ENCODE results near the gene PSTPIP1. TPM values are rescaled to one million over a fixed set of nuclear protein-coding genes. Genes with fewer than 3 reads are reported as not detected.

Gene PSTPIP1
- total RNA-seq, 4 donors from 2014 or later, result 6.3 to 40.4 (median 19.5) TPM

DNA sequence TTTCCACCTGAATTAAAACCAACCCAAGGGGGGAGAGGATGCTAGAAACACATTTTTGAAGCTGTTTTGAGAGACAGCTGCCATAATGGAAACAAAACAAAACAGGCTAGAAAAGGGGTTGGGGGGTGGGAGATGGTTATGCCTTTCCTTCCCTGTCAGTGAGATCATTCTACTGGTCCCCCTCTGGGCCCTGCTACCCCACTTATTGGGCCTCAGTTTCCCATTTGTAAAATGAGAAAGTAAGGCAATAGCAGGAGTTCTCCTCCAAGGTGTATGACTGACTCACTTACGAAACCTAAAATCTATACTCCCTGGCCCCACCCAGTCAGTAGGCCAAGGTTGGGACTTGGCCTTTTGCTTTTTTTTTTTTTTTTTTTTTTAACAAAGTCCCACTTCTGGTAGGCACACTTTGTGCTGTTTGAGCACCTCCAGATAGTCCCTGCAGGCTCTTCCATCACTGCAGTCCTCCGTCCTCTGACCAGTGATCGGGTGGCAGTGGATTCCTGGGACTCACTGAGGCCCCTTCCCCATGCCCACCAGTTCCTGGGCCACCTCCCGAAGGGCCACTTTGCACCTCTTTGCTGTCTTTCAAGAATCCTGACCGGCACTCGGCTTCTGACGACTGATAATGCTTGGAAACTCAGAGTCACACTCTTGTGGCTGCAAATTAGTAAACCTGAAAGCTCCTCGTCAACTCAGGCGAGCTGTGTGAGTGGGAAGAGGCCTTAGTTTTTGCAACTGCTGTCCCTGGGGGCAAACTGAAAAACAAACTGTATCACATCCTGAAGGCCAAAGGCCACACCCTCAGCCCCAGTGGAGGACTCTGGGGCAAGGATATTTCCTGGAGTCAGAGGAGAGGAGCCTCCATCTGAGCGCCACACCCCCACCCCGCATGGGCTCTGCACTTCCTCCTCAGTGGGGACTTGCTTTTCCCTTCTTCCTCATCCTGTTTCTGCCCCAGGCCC, 6.7 kb upstream of the PSTPIP1 start:
- peaks cover 0 to 8% (median 3%) of the 10 kb centered on the region in 4 donors for H3K4me1 ChIP-seq
- H3K27me3 ChIP-seq, result no peaks in the 10 kb centered on the region
- no peak overlapping the region for H3K4me3 ChIP-seq
- TF ChIP-seq, protein P1, sequence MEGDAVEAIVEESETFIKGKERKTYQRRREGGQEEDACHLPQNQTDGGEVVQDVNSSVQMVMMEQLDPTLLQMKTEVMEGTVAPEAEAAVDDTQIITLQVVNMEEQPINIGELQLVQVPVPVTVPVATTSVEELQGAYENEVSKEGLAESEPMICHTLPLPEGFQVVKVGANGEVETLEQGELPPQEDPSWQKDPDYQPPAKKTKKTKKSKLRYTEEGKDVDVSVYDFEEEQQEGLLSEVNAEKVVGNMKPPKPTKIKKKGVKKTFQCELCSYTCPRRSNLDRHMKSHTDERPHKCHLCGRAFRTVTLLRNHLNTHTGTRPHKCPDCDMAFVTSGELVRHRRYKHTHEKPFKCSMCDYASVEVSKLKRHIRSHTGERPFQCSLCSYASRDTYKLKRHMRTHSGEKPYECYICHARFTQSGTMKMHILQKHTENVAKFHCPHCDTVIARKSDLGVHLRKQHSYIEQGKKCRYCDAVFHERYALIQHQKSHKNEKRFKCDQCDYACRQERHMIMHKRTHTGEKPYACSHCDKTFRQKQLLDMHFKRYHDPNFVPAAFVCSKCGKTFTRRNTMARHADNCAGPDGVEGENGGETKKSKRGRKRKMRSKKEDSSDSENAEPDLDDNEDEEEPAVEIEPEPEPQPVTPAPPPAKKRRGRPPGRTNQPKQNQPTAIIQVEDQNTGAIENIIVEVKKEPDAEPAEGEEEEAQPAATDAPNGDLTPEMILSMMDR (IDR thresholded peaks at IDR 0.05), result no peak
- TF ChIP-seq POLR2A (IDR thresholded peaks at IDR 0.05), result no peak
- H3K36me3 ChIP-seq, result no peaks in the 10 kb centered on the region
- peak overlapping the region in 1 of 4 donors; percentile 42 for H3K27ac ChIP-seq
- DNase-seq, result peak in 2 of 3 donors; percentile 44 to 72
- H3K9me3 ChIP-seq, result no peaks in the 10 kb centered on the region

DNA sequence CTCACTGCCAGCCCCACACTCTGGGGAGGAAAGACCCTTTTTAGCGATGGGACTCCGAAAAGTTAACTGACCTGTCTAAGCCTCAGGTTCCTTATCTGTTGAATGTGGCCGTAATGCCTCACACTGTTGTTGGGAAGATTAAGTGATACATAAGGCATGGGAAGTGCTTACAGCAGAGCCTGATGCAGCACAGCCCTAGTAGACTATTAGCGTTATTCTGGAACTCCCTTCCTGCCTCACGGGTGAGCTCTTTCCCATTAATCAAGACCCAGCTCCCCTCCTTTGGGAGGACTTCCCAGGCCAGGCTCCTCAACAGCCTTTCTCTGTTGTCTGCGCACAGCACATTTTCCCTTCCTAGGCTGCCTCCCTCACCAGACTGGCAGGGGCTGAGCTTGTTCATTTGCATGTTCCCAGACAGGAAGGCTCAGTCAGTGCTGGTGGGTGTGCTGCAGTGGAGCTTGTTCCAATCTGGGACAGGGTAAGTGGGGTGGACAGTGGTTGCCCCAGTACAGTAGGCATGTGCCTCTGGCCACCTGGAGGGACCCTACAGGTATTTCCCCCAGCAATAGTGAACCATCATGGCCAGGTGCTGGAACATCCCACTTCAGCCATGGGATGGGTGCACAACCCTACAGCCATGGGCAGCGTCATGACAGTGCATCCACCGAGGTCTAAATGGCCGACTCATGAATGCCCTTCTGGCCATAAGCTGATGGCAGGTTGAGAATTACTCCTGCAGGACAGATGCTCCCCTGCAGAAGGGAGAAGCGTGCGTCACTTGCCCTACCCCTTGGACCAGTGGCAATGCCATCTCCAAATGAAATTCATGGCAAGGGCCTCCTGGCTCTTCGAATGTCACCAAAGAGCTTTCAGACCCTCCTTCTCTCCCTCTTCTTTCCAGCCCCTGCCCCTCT, 5.8 kb upstream of the PSTPIP1 start:
- DNase-seq, result peak in 1 of 3 donors; percentile 46

DNA sequence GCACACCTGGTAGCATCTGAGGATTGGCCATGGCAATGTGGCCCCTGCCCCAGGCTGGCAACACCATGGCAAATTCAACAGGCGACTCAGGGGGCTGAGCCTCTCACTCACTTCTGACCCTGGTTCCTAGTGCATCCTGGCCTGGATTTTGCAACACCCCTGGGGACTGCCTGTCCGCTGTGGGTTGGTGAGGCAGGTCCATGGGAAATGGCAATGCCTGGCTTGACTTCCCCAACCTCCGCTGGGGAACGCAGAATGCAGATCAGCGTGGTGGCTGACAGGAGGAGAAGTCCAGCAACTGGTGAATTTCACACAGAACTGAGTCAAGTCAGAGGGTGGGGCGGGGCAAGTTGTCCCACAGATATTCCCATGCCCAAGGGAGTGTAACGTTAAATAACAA, 3.9 kb upstream of the PSTPIP1 start:
- Histone ChIP-seq H3K9me3 (no peaks in the 10 kb centered on the region), H3K4me1 (peaks cover 0 to 23% (median 10%) of the 10 kb centered on the region in 4 donors), H3K27me3 (no peaks in the 10 kb centered on the region), H3K27ac (no peak overlapping the region), H3K4me3 (no peak overlapping the region), H3K36me3 (no peaks in the 10 kb centered on the region)
- no peak for TF ChIP-seq POLR2A (IDR thresholded peaks at IDR 0.05)
- TF ChIP-seq, protein P1 (IDR thresholded peaks at IDR 0.05), result no peak
- peak in 1 of 3 donors; percentile 48 for DNase-seq

More for the DNA sequence above, 5.8 kb upstream of the PSTPIP1 start:
- Histone ChIP-seq H3K4me1 (peaks cover 0 to 8% (median 3%) of the 10 kb centered on the region in 4 donors), H3K4me3 (no peak overlapping the region), H3K27ac (peak overlapping the region in 1 of 4 donors; percentile 42), H3K36me3 (no peaks in the 10 kb centered on the region), H3K9me3 (no peaks in the 10 kb centered on the region), H3K27me3 (no peaks in the 10 kb centered on the region)
- TF ChIP-seq, protein P1 (IDR thresholded peaks at IDR 0.05), result no peak
- TF ChIP-seq POLR2A (IDR thresholded peaks at IDR 0.05), result no peak

DNA sequence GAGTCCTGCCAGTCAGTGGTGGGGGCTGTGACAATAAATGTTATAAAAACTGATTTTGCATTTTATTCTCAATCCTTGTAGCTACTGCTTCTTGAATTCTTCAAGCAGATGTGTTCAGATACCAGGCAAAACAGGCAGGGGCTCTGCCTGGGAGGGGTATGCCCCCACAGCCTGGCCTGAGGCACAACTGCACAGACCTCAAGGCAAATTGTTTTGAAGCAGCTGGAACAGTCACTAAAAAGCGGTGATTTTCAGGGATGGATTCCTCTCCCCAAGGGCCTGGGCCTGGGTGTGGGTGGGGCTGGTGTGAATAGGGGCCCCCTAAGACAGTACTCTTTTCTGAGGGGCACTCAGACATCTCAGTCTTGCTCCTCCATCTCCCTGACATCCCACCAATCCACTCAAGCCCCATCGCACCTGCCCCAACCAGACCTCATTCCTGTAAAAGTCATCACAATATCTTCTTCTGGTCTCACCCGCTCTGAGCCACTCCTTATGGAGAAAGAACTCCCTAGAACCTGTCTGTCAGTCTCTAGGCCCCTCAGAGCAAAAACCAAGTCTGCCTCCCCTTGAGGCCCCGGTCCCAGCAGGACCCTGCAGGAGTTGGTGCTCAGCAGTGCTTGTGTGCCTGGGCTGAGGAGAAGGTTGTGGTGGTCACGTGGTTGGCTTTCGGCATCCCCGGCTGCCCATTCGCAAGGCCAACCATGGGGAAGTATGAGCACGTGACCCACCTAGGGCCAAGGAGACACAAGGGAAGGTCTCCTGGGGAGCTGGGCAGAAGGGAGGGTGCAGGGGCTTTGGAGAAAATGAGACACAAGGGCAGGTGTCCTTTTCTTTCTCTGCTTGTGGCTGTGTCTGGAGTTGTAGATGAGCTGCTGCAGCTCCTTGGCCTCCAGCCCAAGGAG, 2.9 kb upstream of the PSTPIP1 start:
- H3K27ac ChIP-seq, result no peak overlapping the region
- DNase-seq, result peak in 1 of 3 donors; percentile 50
- H3K4me1 ChIP-seq, result peaks cover 0 to 28% (median 17%) of the 10 kb centered on the region in 4 donors
- H3K9me3 ChIP-seq, result no peaks in the 10 kb centered on the region
- H3K27me3 ChIP-seq, result no peaks in the 10 kb centered on the region
- H3K36me3 ChIP-seq, result no peaks in the 10 kb centered on the region
- TF ChIP-seq, protein P1 (IDR thresholded peaks at IDR 0.05), result no peak
- no peak for TF ChIP-seq POLR2A (IDR thresholded peaks at IDR 0.05)
- H3K4me3 ChIP-seq, result no peak overlapping the region

Measured in Peyer's patch (tissue), 4 donors.